CD4-positive, alpha-beta T cell treated with Interleukin-17A for 4 hours (primary cell): ENCODE results near the gene KAT6B.
"Not testable (repeated sequence)": the region's sequence is repeated elsewhere in the genome, so short reads cannot be mapped to it uniquely, and the experiment has no call there.

Experiments used
- DNase-seq: peaks from one replicate; pipeline ENCODE4 v3.0.0-alpha.2; 2020; ENCODE audit warnings: mixed read lengths

KAT6B gene

DNA sequence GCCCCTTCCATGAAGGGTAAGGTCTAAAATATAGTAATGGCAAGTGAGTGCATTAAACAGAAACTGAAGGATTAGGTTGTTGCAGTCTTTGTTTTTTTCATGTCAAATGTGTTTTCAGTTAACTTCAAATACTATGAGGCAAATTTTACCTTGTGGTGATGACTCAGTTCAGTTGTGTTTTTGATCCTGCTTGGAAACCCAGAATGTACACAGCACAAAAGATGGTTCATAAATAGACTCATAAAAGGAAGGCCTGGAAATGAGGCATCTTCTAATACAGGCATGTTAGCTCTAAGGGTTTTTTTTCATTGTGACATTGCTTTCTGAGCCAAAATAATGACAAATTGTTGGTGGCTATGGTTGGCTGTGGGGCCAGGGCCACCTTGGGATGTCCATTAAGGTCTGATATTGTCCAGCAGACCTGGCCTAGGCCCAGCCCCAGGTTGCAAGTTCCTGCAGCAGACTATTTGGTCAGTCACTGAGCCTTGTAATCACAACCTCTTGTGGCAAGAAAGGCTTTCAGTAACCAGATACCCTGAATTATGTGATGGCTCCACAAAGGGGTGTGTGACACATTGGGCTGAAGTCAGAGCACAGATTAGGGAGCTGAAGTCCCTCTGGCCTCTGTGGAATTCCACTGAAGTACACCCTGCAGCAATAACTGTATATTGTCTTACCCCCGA is 216.0 kb downstream of the KAT6B start:
- no peak for DNase-seq

DNA sequence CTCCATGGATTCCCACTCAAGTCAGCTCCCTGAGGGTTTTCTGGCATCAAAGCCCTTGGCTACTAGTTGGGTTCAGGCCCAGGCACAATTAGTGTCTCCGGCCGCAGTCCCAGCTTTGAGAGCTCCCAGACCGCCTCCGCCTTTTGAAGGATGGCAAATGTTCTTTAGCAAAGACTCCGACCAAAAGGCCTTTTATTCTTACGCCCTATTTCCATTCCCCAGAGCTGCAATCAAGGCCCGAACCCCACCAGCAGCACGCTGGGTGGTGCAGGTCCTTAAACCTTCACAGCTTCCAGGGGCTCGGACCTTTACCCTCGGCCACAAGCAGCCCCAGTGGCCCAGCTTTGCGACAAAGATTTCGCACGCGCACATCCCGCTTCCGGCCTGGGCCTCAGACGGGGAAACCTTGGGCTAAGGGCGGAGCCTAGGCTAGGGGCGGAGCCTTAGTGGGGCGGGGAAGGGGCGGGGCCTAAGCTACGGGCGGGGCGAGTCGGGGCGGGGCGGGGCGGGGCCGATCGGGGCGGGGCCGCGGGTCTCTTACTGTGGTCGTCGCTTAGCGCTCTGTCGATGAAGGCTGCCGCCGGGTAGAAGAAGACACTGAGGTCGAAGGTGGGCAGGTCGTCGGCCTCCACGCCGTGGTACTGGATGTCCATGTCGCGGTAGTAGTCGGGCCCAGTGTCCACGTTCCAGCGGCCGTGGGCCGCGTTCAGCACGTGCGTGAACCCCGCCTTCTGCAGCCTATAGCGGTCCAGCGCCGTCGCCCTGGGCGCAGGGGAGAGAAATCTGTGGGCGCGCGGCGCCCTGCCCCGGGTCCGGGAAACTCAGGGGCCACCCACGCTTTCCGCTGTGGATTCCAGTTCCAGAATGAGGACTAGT is 217.1 kb downstream of the KAT6B start:
- peak; percentile 55 for DNase-seq

DNA sequence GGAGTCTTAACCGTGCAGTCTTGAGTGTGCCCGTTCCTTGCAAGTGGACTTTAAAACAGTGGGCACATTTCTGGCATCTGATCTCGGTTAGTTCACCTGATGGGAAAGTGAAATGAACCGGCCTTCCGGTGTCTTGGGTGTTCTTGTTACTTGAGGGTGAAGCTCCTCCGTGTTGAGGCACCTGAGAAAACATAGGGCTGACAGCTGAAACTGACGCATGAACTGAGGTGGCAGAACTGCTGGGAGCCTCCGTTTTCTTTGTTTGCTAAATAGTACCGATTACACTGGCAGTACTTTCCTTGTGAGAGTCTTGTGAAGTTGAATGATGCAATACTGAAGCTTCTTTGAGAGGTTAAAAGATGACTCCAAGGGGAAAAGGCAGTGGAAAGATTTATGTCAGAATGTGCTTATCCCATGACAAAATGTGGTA is 222.3 kb downstream of the KAT6B start:
- no peak for DNase-seq

DNA sequence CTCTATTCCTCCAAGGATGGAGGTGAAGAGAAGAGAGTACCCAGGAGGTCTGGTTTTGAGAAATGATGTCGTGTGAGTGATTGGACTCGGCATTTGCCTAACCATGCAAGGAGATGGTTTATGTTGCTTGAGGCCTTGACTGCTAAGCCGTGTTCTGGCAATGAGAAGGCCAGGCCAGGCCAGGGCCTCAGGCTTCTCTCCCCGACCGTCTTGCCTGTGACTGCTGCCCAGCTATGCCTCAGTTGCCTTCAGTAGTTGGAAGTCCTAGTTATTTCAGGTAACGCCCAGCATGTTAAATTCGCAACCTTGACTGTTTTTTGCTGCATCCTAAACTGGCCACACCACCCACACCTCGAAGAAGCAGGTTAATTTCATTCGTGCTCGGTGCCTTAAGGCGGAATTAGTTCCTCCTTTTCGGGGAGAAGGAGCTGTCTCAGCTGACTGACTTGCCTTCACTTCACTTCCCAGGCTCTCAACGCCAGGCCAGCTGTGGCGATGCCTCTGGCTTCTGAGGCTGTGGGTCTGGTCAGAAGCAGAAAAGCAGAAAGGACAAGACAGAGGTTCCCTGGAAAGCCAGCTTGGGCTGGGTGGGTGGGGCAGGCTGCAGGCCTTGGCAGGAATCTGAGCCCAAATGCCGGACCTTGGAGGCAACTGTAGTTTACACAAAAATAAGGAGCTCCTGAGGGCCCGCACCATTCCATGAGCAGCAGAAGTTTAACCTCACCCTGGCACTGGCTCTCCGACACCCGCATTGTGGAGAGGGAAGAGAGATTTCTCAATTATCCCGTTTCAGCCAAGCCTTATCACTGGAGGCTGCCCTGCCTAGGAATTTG is 223.1 kb downstream of the KAT6B start:
- no peak for DNase-seq

DNA sequence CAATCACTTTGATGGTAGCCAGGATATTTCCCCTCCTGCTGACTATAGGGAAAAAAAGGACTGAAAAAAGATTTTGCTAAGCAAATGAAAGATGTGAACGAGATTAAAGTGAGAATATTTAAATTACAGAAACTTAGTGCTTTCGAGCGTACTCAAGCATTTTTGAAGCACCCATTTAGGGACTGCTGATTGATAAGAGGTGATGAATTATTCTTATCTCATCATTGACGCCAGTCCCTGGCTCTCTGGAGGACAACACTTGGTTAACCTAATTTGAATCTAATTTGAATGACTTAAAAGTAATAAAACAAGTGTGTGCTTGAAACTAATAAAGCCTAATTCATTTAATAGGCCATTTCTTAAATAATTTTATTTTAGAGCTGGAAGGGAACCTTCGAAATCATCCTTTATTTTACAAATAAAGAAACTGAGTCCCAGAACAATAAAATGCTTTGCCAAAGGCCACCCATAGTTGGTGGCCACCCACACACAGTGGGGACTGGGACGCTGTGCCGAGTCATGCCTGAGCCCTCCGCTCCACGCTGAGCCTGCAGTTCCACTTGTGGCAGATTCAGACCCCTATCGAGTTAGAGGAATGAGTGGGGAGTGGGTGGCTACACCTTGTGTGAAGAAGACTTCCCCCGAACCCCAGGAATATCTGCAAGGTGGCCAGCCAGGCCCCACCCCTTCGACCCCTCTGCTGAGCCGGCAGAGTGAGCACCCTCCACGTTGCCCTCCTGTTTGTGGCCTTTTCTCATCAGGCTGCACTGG is 223.9 kb downstream of the KAT6B start:
- DNase-seq: no peak

DNA sequence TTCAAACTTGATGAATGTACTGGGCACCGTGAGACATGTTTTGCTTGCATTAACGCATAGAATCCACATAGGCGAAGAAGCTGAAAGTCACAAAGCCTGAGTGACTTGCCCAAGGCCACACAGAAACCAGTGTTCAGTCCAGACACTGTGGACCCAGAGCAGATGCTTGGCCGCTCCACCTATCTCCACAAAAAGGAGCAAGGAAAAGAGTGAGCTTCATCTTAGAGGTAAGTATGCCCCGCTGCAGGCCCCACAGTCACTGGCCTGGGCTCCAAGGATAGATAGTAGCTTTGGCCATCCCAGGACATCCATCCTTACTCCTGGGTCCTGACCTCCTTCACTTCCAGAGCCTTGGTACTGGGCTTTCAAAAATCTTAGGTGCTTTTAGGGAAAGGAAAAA is 224.9 kb downstream of the KAT6B start:
- no peak for DNase-seq

DNA sequence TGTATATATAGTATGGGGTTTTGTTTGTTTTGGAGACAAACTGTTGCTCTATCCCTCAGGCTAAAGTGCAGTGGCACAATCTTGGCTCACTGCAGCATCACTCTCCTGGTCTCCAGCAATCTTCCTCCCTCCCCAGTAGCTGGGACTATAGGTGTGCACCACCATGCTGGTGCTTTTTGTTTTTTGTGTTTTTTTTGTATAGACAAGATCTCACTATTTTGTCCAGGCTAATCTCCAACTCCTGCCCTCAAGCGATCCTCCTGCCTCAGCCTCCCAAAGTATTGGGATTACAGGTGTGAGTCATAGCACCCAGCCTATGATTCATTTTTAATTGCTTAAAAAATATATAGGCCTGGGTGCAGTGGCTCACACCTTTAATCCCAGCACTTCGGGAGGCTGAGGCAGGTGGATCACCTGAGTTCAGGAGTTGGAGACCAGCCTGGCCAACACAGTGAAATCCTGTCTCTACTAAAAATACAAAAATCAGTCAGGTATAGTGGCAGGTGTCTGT is 229.6 kb downstream of the KAT6B start:
- not testable (repeated sequence) for DNase-seq

DNA sequence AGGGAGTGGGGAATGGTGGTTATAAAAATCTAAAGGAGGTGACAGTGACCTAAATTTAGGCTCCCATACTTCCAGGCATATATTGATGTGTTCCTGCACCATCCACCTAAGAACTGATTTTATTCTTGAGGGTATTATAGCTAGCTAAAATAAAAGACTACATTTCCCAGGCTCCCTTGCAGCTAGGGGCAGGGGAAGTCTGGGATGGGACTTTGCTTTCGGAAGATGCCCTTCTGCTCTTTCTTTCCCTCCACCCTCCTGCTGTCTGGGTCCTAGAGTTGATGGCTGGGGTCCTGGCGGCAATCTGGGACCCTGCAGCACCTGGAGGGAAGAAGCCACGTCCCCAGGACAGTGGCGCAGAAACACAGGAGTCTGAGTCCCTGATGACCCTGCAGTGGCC is 231.3 kb downstream of the KAT6B start:
- DNase-seq: no peak

DNA sequence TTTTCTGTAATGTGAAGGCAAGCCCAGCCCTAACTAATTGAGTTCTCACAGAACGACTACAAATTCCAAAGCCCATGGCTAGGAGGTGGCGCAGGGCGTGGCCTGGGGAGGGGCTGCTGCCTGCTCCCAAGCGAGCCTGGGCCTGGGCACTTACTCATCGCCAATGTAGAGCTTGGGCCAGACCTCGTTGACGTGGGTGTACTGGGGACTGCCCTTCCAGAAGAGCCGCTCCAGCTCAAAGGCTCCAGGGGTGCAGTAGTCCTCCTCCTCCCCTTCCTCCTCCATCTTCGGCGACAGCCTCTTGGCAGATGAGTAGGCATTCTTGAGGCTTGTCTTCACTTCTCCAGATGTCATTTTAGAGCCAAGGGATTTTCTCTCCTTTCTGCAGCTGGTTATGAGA is 231.8 kb downstream of the KAT6B start:
- no peak for DNase-seq

DNA sequence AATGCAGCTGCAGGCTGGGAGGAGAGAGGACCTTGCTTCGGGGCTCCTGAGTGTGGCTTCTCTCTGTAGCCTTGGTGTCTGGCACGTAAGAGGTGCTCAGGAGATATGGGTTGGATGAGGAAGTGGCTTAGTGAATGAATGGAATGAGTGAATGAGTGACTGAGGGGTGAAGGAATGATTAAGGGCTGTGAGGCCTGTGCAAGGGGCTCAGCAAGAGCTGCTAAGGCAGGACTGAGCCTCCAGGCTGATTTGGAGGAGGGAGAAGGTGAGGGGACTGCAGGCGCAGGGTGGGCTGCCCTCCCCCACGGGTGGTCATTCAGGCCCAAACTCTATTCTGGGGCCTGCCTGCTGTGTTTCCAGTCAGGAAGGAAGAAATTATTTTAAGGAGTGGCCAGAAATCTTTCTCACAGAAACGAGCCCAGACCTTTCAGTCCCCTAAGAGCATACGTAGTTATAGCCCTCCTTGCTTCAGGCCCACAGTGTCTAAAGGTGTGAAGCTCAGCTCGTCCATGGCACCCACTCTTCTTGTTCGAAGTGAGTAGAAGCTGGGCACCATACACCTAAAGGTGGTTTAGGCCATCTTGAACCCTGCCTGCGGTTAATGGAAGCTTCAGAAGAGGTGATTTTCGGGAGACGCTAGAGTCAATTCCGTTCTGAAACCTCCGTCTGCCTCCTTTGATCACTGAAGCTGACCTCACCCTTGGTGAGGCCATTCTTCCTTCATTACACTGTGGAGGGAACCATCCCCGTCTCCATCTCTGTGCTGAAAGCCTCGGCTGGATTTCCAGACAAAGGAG is 235.5 kb downstream of the KAT6B start:
- no peak for DNase-seq

DNA sequence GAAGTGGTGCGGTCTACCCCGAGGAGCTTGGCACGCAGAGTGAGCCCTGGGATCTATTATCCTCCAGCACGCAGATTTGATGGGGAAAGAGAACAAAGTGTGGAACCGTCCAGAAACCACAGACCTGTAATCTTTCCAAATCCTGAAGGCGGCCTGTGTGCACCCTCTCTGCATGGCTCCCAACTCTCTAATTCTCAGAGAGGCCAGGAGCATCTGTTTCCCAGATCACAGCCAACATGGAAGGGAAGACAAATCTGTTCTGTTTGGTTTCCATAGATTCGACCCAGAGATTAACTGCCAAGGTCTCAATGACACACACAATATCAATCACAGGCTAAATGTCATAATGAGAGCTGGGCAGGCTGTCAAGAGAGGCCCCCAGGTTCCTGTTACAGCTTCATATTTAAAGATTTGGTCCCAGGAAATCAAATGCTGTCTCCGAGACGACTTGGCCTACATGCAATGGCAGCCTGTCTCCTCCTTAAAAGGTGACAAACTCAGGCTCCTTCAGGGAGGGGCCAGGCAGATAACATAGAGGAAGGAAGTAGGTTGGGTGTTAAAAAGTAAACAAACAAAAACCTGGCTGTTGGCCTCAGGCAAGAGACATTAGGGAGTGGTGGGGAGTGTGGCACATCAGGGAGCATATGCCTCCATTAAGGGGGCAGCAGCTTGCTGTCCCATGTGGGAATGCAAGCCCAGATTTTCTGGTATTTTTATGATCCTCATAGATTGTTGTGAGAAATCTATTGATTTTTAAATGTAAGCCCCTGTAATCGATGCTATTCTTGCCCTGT is 236.3 kb downstream of the KAT6B start:
- DNase-seq: no peak

DNA sequence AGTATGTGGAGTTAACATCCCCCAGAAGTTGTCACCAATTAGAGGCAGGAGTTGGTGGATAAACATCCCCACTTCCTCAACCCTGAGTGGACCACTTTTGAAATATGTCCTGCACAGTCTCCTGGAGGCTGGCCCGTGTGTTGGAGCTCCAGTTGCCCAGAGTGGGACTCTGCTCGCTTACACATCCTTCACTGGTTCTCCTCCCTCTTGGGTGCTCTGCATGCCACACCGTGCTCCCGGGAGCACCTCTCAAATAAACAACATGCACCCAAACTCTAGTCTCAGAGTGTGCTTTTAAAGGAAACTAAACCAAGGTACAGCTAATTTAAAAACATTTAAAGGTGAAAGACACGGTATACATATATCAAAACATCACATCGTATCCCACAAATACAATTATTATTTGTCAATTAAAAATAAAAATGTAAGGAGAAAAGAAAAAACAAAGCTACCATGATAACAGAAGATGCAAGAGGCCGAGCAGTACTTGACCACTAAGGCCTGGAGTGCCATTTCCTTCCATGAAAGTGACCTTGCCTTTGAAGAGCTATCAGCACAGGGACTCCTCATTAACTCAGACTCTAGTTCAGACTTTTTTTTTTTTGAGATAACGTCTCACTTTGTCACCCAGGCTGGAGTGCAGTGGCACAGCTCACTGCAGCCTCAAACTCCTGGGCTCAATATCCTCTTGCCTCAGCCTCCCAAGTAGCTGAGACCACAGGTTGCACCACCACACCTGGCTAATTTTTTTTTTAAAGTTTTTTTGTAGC is 237.2 kb downstream of the KAT6B start:
- no peak for DNase-seq

DNA sequence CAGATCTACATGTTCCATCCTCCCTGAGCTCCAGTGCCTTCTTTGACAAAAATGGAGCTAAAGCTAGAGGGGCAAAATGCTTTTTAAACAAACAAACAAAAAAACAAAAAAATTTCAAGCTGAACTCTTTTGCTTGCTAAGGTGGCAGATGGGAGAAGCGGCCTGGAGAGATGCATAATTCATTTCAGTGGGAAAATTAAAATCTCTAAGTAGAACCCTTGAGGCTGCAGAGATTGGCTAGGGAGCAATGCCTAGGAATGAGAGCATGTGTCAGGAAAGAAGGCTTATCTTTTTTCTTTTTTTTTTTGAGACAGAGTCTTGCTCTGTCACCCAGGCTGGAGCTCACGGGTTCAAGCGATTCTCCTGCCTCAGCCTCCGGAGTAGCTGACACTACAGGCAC is 238.7 kb downstream of the KAT6B start:
- no peak for DNase-seq

DNA sequence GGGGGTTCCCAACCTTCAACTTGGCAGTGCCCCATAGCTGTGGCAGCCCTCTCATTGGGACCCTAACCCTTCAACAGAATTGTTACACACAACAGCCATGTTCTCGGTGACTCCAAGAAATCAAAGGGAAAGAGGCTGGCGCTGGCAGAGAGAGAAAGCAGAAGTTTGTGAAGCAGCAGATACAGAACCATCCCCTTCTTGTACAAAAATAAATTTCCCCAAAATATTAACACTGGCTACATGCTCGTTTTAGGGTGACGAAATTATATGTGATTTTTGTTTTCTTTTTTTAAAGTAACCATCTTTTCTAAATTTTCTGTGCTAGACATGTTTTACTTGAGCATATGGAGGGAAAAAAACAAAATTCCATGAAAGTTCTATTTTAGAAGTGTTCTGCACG is 239.9 kb downstream of the KAT6B start:
- DNase-seq: no peak

DNA sequence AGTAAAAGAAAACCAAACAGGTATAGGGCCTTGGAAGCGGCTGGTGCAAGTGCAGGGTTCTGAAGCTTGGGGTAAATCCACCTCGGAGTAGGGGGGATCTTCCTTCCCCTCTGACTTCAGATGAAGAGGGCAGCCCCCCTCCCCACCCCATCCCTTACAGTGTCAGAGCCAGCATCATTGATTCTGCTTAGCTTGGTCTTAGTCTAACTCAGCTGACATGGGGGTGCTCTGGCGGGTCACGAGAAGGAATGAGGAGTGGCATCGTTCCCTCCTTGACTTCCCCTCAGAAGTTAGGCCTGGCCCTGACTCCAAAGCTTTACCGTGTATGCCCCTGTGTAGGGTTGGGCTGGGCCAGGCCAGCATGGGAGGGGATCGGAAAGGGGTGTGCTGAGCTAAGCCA is 240.9 kb downstream of the KAT6B start:
- no peak for DNase-seq

DNA sequence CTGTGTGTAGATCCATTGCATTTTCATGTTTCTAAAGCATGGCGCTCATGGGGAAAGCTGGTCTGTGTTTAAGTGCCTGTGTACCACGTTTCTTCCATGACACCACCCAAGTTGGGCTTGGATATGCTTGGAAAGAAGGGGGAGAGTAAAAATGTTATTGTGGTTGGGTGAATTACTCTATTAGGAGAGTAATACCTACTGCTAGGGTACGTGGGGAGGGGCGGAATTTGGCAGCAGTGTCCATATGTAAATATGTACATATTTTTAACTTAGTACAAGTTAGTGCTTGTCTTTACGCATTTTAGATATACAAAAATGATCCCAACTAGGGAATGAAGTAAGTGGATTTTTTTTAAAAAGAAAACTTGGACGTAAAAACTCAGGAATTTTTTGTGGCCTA is 242.1 kb downstream of the KAT6B start:
- no peak for DNase-seq

DNA sequence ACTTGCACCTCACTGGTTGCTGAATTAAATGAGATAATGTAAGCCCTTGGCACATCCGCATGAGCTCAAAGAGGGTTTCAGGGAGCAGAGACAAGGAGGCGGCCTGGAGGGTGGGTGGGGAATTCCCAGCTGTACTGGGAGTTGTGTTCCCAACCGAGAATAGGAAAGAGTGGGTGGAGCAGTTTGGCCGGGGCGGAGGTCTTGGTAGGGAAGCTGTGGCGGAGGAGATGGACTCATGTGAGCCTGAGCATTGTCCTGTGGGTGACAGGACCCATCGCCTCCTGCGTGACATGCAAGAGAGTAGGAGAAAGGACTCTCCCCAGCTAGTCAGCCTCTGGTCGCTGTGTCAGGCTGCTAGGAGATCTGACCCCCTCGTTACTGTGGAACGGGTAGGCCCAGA is 244.1 kb downstream of the KAT6B start:
- DNase-seq: no peak

DNA sequence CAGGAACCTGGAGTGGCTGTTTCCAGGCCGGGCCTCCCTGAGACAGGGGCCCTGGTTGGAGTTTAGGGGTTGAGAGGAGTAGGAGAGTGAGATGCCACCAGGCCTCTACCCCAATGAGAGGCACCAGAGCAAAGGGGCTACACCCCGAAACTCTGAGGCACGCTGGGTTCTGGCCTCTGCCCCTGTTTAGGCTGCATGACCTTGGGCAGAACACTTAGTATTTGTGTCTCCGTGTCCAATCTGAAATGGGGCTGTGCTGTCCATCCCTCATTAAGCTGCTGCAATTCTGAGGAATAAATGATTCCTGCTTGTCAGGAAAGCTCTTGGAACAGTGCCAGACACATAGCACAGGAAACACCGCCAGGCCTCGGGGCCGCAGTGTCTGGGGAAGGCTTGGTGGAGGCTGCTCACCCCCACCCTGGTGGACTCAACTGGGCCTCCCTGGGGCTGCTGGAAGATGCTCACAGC is 244.6 kb downstream of the KAT6B start:
- DNase-seq: no peak

DNA sequence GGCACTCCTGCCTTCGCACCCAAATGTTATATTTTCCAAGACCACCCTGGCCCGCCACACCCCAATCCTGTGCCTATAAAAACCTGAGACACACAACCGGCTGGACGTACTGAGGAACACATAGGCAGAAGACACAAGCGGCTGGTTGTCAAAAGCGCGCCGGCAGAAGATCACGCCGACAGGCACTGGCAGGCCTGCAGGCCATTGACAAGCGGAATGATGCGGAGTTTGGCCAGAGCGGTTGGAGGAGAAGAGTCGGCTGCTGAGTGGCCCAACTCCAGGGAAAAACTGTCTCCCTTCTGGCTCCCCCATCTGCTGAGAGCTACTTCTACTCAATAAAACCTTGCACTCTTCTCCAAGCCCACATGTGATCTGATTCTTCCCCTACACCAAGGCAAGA is 245.4 kb downstream of the KAT6B start:
- DNase-seq: no peak

DNA sequence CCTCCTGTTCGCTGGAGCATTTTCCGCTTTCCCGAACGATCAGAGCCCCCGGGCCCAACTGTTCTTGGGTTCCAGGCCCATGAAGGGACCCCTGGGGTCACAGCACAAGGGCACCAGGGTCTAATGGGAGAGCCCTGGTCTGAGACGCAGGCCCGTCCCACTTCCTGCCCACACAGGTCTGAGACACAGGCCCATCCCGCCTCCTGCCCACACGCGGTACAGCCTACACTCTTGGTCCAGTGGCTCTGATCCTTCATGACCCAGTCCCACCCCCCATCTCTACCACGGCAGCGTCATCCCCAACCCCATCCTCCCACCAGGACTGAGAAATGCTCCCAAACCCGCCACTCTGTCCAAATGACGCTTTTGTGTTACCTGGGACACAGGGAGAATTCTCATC is 246.3 kb downstream of the KAT6B start:
- no peak for DNase-seq
